Body of pancreas (tissue), 4 donors: ENCODE results near the gene CMBL. TPM values are rescaled to one million over a fixed set of nuclear protein-coding genes. Genes with fewer than 3 reads are reported as not detected.

Source experiments
- ATAC-seq: fragments of 150-250 bp; one replicate; pipeline ENCODE4 v1.9.1; 2016
- DNase-seq, 4 donors: peaks; one replicate each; pipeline ENCODE4 v3.0.0-alpha.2; 2019
- H3K27ac ChIP-seq, 4 donors: fragments of 200-600 bp; sonication (generic); 1 replicate in 3 of 4; 2 replicates in 1 of 4; pipeline versions ENCODE4 v1.5.1 to v1.6.1; 2016 to 2019; ENCODE audit warnings: mild to moderate bottlenecking in 1 of 4, mixed read lengths in 1 of 4, moderate library complexity in 1 of 4
- H3K27me3 ChIP-seq, 2 donors: fragments of 200-600 bp; sonication (generic); one replicate each; pipeline ENCODE4 v1.6.0; 2016; ENCODE audit warnings: mild to moderate bottlenecking in 1 of 2
- H3K36me3 ChIP-seq, 2 donors: fragments of 200-600 bp; sonication (generic); replicated peaks in 1 of 2; 2 replicates each; pipeline ENCODE4 v1.5.1; 2016; ENCODE audit warnings: low read depth in 2 of 2; ENCODE audit not compliant: insufficient read depth in 1 of 2
- H3K4me1 ChIP-seq: fragments of 200-600 bp; sonication (generic); one replicate; pipeline ENCODE4 v1.6.0; 2016
- H3K4me3 ChIP-seq, 2 donors: fragments of 200-600 bp; sonication (generic); 1 replicate in 1 of 2; 2 replicates in 1 of 2; pipeline ENCODE4 v1.5.1; 2016 to 2019
- H3K9me3 ChIP-seq, 3 donors: fragments of 200-600 bp; sonication (generic); 1 replicate in 2 of 3; 2 replicates in 1 of 3; pipeline ENCODE4 v1.5.1; 2016
- CTCF ChIP-seq, 7 experiments: fragments of 450-650 bp in 4 of 7; fragments of 200-600 bp in 3 of 7; sonication (generic) in 3 of 7; IDR thresholded peaks; one replicate each; pipeline ENCODE4 v1.5.1; 2016 to 2019; ENCODE audit warnings: antibody characterized with exemption in 7 of 7
- POLR2A ChIP-seq, 3 donors: fragments of 450-650 bp; IDR thresholded peaks; one replicate each; pipeline ENCODE4 v1.6.1; 2016; ENCODE audit warnings: antibody characterized with exemption in 3 of 3, mild to moderate bottlenecking in 2 of 3
- WGBS, 2 donors: methylation state at CpG; one replicate each; pipeline ENCODE4 v1.1.5; 2017; 5-methylcytosine and 5-hydroxymethylcytosine counted together
- intact Hi-C: fragments of 100-400 bp; cut with DNase I; formaldehyde crosslinking; loops from one replicate; pipeline ENCODE4 v1.15.1; 2023
- total RNA-seq, 2 donors: library from RNA; depleted of rRNA; stranded (reverse); fragments of >200 nt; gene quantifications; one replicate each; pipeline ENCODE4 v1.1.0, GENCODE V29; 2016

CMBL gene
- total RNA-seq, 2 donors from 2014 or later, result 4.4 to 4.9 TPM

- WGBS, 2 donors, result 78 to 83% methylated on average over 4 of the region's 4 CpGs
- no peak for TF ChIP-seq POLR2A (IDR thresholded peaks at IDR 0.05)
- TF ChIP-seq CTCF (IDR thresholded peaks at IDR 0.05), result no peak
- Histone ChIP-seq H3K36me3 (no peaks in the 10 kb centered on the region), H3K4me1 (peaks cover 15% of the 10 kb centered on the region), H3K9me3 (no peaks in the 10 kb centered on the region), H3K27ac (no peak overlapping the region), H3K27me3 (no peaks in the 10 kb centered on the region), H3K4me3 (no peak overlapping the region)
- DNase-seq (no peak), ATAC-seq (no peak)
- intact Hi-C loops, result no loop called here
Observed at GRCh38 chr5:10337107-10337506, 29.4 kb upstream of the CMBL start.

GRCh38 chr5:10335711-10336470 is 28.2 kb upstream of the CMBL start:
- ATAC-seq (no peak), DNase-seq (no peak)
- Histone ChIP-seq H3K36me3 (no peaks in the 10 kb centered on the region), H3K27me3 (no peaks in the 10 kb centered on the region), H3K4me1 (peaks cover 28% of the 10 kb centered on the region), H3K4me3 (no peak overlapping the region), H3K27ac (no peak overlapping the region), H3K9me3 (no peaks in the 10 kb centered on the region)
- intact Hi-C loops, result no loop called here
- WGBS, 2 donors, result 85 to 92% methylated on average over 14 of the region's 14 CpGs
- TF ChIP-seq CTCF (IDR thresholded peaks at IDR 0.05) (no peak), POLR2A (IDR thresholded peaks at IDR 0.05) (no peak)

GRCh38 chr5:10334831-10335230 is 27.1 kb upstream of the CMBL start:
- intact Hi-C loops, result no loop called here
- ATAC-seq (no peak), DNase-seq (no peak)
- no peaks in the 10 kb centered on the region for H3K36me3 ChIP-seq
- no peaks in the 10 kb centered on the region for H3K27me3 ChIP-seq
- H3K4me3 ChIP-seq, result no peak overlapping the region
- H3K27ac ChIP-seq, result no peak overlapping the region
- H3K9me3 ChIP-seq, result no peaks in the 10 kb centered on the region
- 82 to 89% methylated on average over 5 of the region's 5 CpGs for WGBS, 2 donors
- peaks cover 38% of the 10 kb centered on the region for H3K4me1 ChIP-seq
- no peak for TF ChIP-seq CTCF (IDR thresholded peaks at IDR 0.05)
- no peak for TF ChIP-seq POLR2A (IDR thresholded peaks at IDR 0.05)

GRCh38 chr5:10333154-10334006 is 25.7 kb upstream of the CMBL start:
- 4 to 5% methylated on average over 55 to 80 of the region's 81 CpGs for WGBS, 2 donors
- intact Hi-C loops, result no loop called here

More at GRCh38 chr5:10333154-10334006, 25.7 kb upstream of the CMBL start:
- peaks cover 39% of the 10 kb centered on the region for H3K4me1 ChIP-seq
- TF ChIP-seq POLR2A (IDR thresholded peaks at IDR 0.05) (peak in 2 of 3 donors; percentile 47 to 55), CTCF (IDR thresholded peaks at IDR 0.05) (peak in 5 of 7 experiments; percentile 29 to 44 (median 39))
- H3K9me3 ChIP-seq, result no peaks in the 10 kb centered on the region
- peak overlapping the region; percentile 5 to 83 (median 70) for H3K27ac ChIP-seq
- no peaks in the 10 kb centered on the region for H3K36me3 ChIP-seq
- DNase-seq (peak; percentile 47 to 67 (median 58)), ATAC-seq (peak; percentile 74)
- H3K27me3 ChIP-seq, result no peaks in the 10 kb centered on the region
- H3K4me3 ChIP-seq, result peak overlapping the region; percentile 34 to 53
